PC-9 (cell line): ENCODE data around the gene NCDN.

ENCODE experiments used
- EZH2 ChIP-seq: fragments of 200-600 bp; sonication (generic); IDR thresholded peaks from 2 replicates; pipeline ENCODE4 v1.8.0; 2017; ENCODE audit warnings: antibody characterized with exemption, low read depth
- TF ChIP-seq, protein P1 (sequence below): fragments of 200-600 bp; sonication (generic); conservative IDR thresholded peaks from 2 replicates; pipeline ENCODE4 v1.6.1; 2017; ENCODE audit warnings: mixed run types, antibody characterized with exemption, mild to moderate bottlenecking, moderate library complexity

DNA sequence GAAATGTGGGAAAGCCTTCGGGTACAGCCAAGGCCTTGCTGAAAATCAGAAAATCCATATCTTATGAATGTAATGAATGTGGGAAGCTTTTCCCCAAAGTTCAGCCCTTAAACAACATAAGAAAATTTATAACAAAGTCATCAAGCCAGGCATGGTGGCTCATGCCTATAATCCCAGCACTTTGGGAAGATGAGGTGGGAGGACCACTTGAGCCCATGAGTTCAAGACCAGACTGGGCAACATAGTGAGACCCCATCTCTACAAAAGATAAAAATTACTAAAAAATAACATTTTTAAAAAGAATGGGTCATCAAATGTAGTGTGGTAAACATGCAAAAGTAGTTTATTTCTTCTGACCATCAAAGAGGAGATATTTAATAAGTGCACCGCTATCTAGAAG lies 46.3 kb upstream of the NCDN start:
- TF ChIP-seq, protein P1, sequence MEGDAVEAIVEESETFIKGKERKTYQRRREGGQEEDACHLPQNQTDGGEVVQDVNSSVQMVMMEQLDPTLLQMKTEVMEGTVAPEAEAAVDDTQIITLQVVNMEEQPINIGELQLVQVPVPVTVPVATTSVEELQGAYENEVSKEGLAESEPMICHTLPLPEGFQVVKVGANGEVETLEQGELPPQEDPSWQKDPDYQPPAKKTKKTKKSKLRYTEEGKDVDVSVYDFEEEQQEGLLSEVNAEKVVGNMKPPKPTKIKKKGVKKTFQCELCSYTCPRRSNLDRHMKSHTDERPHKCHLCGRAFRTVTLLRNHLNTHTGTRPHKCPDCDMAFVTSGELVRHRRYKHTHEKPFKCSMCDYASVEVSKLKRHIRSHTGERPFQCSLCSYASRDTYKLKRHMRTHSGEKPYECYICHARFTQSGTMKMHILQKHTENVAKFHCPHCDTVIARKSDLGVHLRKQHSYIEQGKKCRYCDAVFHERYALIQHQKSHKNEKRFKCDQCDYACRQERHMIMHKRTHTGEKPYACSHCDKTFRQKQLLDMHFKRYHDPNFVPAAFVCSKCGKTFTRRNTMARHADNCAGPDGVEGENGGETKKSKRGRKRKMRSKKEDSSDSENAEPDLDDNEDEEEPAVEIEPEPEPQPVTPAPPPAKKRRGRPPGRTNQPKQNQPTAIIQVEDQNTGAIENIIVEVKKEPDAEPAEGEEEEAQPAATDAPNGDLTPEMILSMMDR, result no peak
- TF ChIP-seq EZH2, result no peak
